Panc1 (cell line): ENCODE data around the gene GPR158.

ENCODE experiments used
- CTCF ChIP-seq: fragments of 450-650 bp; IDR thresholded peaks from 2 replicates; pipeline ENCODE4 v1.5.1; 2017; ENCODE audit warnings: mild to moderate bottlenecking
- SIN3A ChIP-seq: IDR thresholded peaks from 2 replicates; pipeline ENCODE4 v1.6.1; 2012; ENCODE audit warnings: low read depth, mild to moderate bottlenecking, low read length, moderate library complexity, borderline replicate concordance; ENCODE audit not compliant: insufficient read depth

- TF ChIP-seq CTCF (no peak), SIN3A (no peak)
Measured at GRCh38 chr10:25288181-25288580, 113.4 kb downstream of the GPR158 start.
